Activated CD8-positive, alpha-beta memory T cell treated with anti-CD3 and anti-CD28 coated beads, Interleukin-2, amount 10 ng/mL, durations not matched to agents 7 days and 5 days (primary cell): ENCODE data around the gene CAMTA1. TPM values are rescaled to one million over a fixed set of nuclear protein-coding genes. Genes with fewer than 3 reads are reported as not detected.

Source experiments
- ATAC-seq: fragments of 150-1000 bp; cut with Tn5 transposase; one replicate; pipeline ENCODE4 v1.10.0; 2021; ENCODE audit warnings: moderate library complexity
- CTCF ChIA-PET: fragments of 350-600 bp; sonication (Branson Sonifier 250); formaldehyde crosslinking; loops from one replicate; lab custom pipeline; 2021; ENCODE audit warnings: antibody characterized with exemption; lab: Charles Lee
- DNase-seq: peaks from one replicate; pipeline ENCODE4 v3.0.0-alpha.2; 2020
- H3K27ac Mint-ChIP-seq: one replicate; pipeline ENCODE4 v1.8.0; 2021; ENCODE audit warnings: mild to moderate bottlenecking, mixed read lengths
- H3K27me3 Mint-ChIP-seq: one replicate; pipeline ENCODE4 v1.8.0; 2021; ENCODE audit warnings: mixed read lengths
- H3K36me3 Mint-ChIP-seq: one replicate; pipeline ENCODE4 v1.8.0; 2021; ENCODE audit warnings: mild to moderate bottlenecking, mixed read lengths
- H3K4me1 Mint-ChIP-seq: one replicate; pipeline ENCODE4 v1.8.0; 2021; ENCODE audit warnings: mixed read lengths
- H3K4me3 Mint-ChIP-seq: one replicate; pipeline ENCODE4 v1.8.0; 2021; ENCODE audit warnings: mild to moderate bottlenecking, moderate library complexity, mixed read lengths
- H3K9me3 Mint-ChIP-seq: one replicate; pipeline ENCODE4 v1.8.0; 2022; ENCODE audit warnings: low read depth, mixed read lengths
- total RNA-seq, 2 experiments: library from RNA; stranded (reverse); gene quantifications; one replicate each; pipeline ENCODE4 v1.2.3, GENCODE V29; 2021

CAMTA1 gene
- total RNA-seq, 2 experiments from 2014 or later: 42.8 to 43.2 TPM

- Mint-ChIP-seq H3K36me3 (no peaks in the 10 kb centered on the region), H3K4me1 (no peaks in the 10 kb centered on the region), H3K9me3 (no peaks in the 10 kb centered on the region), H3K4me3 (no peak overlapping the region), H3K27me3 (no peaks in the 10 kb centered on the region), H3K27ac (no peak overlapping the region)
- DNase-seq: no peak
- CTCF ChIA-PET: no interaction called here
- no peak for ATAC-seq
These were observed 693.7 kb downstream of the CAMTA1 start for GRCh38 chr1:7478809-7479499.

- CTCF ChIA-PET: no interaction called here
- no peaks in the 10 kb centered on the region for H3K4me1 Mint-ChIP-seq
- no peaks in the 10 kb centered on the region for H3K9me3 Mint-ChIP-seq
These were observed 694.3 kb downstream of the CAMTA1 start for GRCh38 chr1:7479571-7479970.

GRCh38 chr1:7481194-7481593, 695.9 kb downstream of the CAMTA1 start:
- no peaks in the 10 kb centered on the region for H3K9me3 Mint-ChIP-seq
- no peak overlapping the region for H3K27ac Mint-ChIP-seq
- ATAC-seq: no peak
- H3K27me3 Mint-ChIP-seq: no peaks in the 10 kb centered on the region
- H3K4me1 Mint-ChIP-seq: no peaks in the 10 kb centered on the region
- CTCF ChIA-PET: no interaction called here
- no peaks in the 10 kb centered on the region for H3K36me3 Mint-ChIP-seq
- H3K4me3 Mint-ChIP-seq: no peak overlapping the region
- DNase-seq: no peak

More at GRCh38 chr1:7479571-7479970, 694.3 kb downstream of the CAMTA1 start:
- Mint-ChIP-seq H3K27me3 (no peaks in the 10 kb centered on the region), H3K4me3 (no peak overlapping the region), H3K27ac (no peak overlapping the region), H3K36me3 (no peaks in the 10 kb centered on the region)
- no peak for ATAC-seq
- no peak for DNase-seq

- H3K36me3 Mint-ChIP-seq: no peaks in the 10 kb centered on the region
- no peak overlapping the region for H3K27ac Mint-ChIP-seq
- DNase-seq: no peak
- CTCF ChIA-PET: no interaction called here
- no peaks in the 10 kb centered on the region for H3K4me1 Mint-ChIP-seq
- ATAC-seq: no peak
- no peaks in the 10 kb centered on the region for H3K9me3 Mint-ChIP-seq
- H3K27me3 Mint-ChIP-seq: no peaks in the 10 kb centered on the region
- no peak overlapping the region for H3K4me3 Mint-ChIP-seq
These were observed 696.8 kb downstream of the CAMTA1 start for GRCh38 chr1:7482077-7482476.

- CTCF ChIA-PET: no interaction called here
These were observed 697.7 kb downstream of the CAMTA1 start for GRCh38 chr1:7482772-7483495.

GRCh38 chr1:7483634-7484383, 698.6 kb downstream of the CAMTA1 start:
- Mint-ChIP-seq H3K27ac (no peak overlapping the region), H3K27me3 (no peaks in the 10 kb centered on the region), H3K4me1 (no peaks in the 10 kb centered on the region), H3K4me3 (no peak overlapping the region), H3K36me3 (no peaks in the 10 kb centered on the region), H3K9me3 (no peaks in the 10 kb centered on the region)
- DNase-seq (no peak), ATAC-seq (no peak)
- CTCF ChIA-PET: no interaction called here

More at GRCh38 chr1:7482772-7483495, 697.7 kb downstream of the CAMTA1 start:
- no peak overlapping the region for H3K27ac Mint-ChIP-seq
- no peaks in the 10 kb centered on the region for H3K9me3 Mint-ChIP-seq
- H3K36me3 Mint-ChIP-seq: no peaks in the 10 kb centered on the region
- H3K4me3 Mint-ChIP-seq: no peak overlapping the region
- H3K27me3 Mint-ChIP-seq: no peaks in the 10 kb centered on the region
- ATAC-seq: no peak
- no peak for DNase-seq
- H3K4me1 Mint-ChIP-seq: no peaks in the 10 kb centered on the region

- ATAC-seq (no peak), DNase-seq (no peak)
- H3K9me3 Mint-ChIP-seq: no peaks in the 10 kb centered on the region
- no peaks in the 10 kb centered on the region for H3K36me3 Mint-ChIP-seq
- no peak overlapping the region for H3K4me3 Mint-ChIP-seq
- H3K27ac Mint-ChIP-seq: no peak overlapping the region
- no peaks in the 10 kb centered on the region for H3K27me3 Mint-ChIP-seq
- CTCF ChIA-PET: no interaction called here
- H3K4me1 Mint-ChIP-seq: no peaks in the 10 kb centered on the region
These were observed 700.0 kb downstream of the CAMTA1 start for GRCh38 chr1:7485086-7485780.

- Mint-ChIP-seq H3K36me3 (no peaks in the 10 kb centered on the region), H3K4me3 (no peak overlapping the region), H3K4me1 (no peaks in the 10 kb centered on the region), H3K27ac (no peak overlapping the region), H3K27me3 (no peaks in the 10 kb centered on the region), H3K9me3 (no peaks in the 10 kb centered on the region)
- DNase-seq (no peak), ATAC-seq (no peak)
- CTCF ChIA-PET: no interaction called here
These were observed 700.6 kb downstream of the CAMTA1 start for GRCh38 chr1:7485826-7486225.

GRCh38 chr1:7487766-7488474, 702.7 kb downstream of the CAMTA1 start:
- Mint-ChIP-seq H3K4me3 (no peak overlapping the region), H3K9me3 (peaks cover 5% of the 10 kb centered on the region), H3K27me3 (no peaks in the 10 kb centered on the region), H3K36me3 (no peaks in the 10 kb centered on the region), H3K27ac (no peak overlapping the region), H3K4me1 (no peaks in the 10 kb centered on the region)
- DNase-seq (no peak), ATAC-seq (no peak)
- CTCF ChIA-PET: no interaction called here

GRCh38 chr1:7488475-7488842, 703.2 kb downstream of the CAMTA1 start:
- Mint-ChIP-seq H3K36me3 (peaks cover 1% of the 10 kb centered on the region), H3K27me3 (no peaks in the 10 kb centered on the region), H3K4me3 (no peak overlapping the region), H3K9me3 (peaks cover 10% of the 10 kb centered on the region), H3K27ac (no peak overlapping the region), H3K4me1 (no peaks in the 10 kb centered on the region)
- DNase-seq (no peak), ATAC-seq (no peak)
- CTCF ChIA-PET: no interaction called here

GRCh38 chr1:7489586-7489985, 704.3 kb downstream of the CAMTA1 start:
- Mint-ChIP-seq H3K4me1 (no peaks in the 10 kb centered on the region), H3K9me3 (peaks cover 10% of the 10 kb centered on the region), H3K27ac (no peak overlapping the region), H3K4me3 (no peak overlapping the region), H3K36me3 (peaks cover 1% of the 10 kb centered on the region), H3K27me3 (no peaks in the 10 kb centered on the region)
- DNase-seq (no peak), ATAC-seq (no peak)
- CTCF ChIA-PET: no interaction called here

- no peak overlapping the region for H3K27ac Mint-ChIP-seq
- CTCF ChIA-PET: no interaction called here
- no peak for ATAC-seq
These were observed 705.3 kb downstream of the CAMTA1 start for GRCh38 chr1:7490576-7490975.

More at GRCh38 chr1:7490576-7490975, 705.3 kb downstream of the CAMTA1 start:
- no peak overlapping the region for H3K4me3 Mint-ChIP-seq
- no peak for DNase-seq
- peaks cover 10% of the 10 kb centered on the region for H3K9me3 Mint-ChIP-seq
- peaks cover 1% of the 10 kb centered on the region for H3K36me3 Mint-ChIP-seq
- no peaks in the 10 kb centered on the region for H3K4me1 Mint-ChIP-seq
- no peaks in the 10 kb centered on the region for H3K27me3 Mint-ChIP-seq
